AG04450 (cell line): ENCODE measurements around the gene ZCCHC4. TPM values are rescaled to one million over a fixed set of nuclear protein-coding genes. Genes with fewer than 3 reads are reported as not detected.

Experiments
- CTCF ChIA-PET: fragments of 300-600, 350-600 bp; formaldehyde crosslinking; extraction: SDS; loops from one replicate; lab custom pipeline; 2022; ENCODE audit warnings: antibody characterized with exemption, inconsistent platforms; lab: Charles Lee
- POLR2A ChIA-PET: fragments of 350-600 bp; formaldehyde crosslinking; extraction: SDS; loops from one replicate; lab custom pipeline; 2021; ENCODE audit warnings: antibody characterized with exemption, inconsistent platforms; lab: Yijun Ruan, JAX
- DNase-seq: peaks from one replicate; pipeline ENCODE4 v3.0.0-alpha.2; 2011; ENCODE audit warnings: low read depth, low spot score
- H3K27ac ChIP-seq: one replicate; pipeline ENCODE4 v1.5.1; 2012; ENCODE audit warnings: low read depth, low read length, control low read depth
- H3K27me3 ChIP-seq: one replicate; pipeline ENCODE4 v1.6.0; 2012; ENCODE audit warnings: low read length; ENCODE audit not compliant: control insufficient read depth, insufficient read depth
- H3K4me3 ChIP-seq: 2 replicates; pipeline ENCODE4 v1.5.1; 2011; ENCODE audit warnings: mild to moderate bottlenecking, low read depth, low read length, control low read depth
- H3K9me3 ChIP-seq: 2 replicates; pipeline ENCODE4 v1.5.1; 2012; ENCODE audit warnings: low read length; ENCODE audit not compliant: control insufficient read depth, insufficient read depth
- polyA plus RNA-seq: library from polyadenylated mRNA; depleted of rRNA; stranded (reverse); fragments of >200 nt; gene quantifications from 2 replicates; pipeline ENCODE4 v1.2.3, GENCODE V29; 2011
- TF ChIP-seq, protein P1 (sequence below): IDR thresholded peaks from 2 replicates; pipeline ENCODE4 v1.5.1; 2011; ENCODE audit warnings: low read depth, low read length, control low read depth, inconsistent platforms

Gene ZCCHC4
- polyA plus RNA-seq, 1 experiment: 13.1 TPM

DNA sequence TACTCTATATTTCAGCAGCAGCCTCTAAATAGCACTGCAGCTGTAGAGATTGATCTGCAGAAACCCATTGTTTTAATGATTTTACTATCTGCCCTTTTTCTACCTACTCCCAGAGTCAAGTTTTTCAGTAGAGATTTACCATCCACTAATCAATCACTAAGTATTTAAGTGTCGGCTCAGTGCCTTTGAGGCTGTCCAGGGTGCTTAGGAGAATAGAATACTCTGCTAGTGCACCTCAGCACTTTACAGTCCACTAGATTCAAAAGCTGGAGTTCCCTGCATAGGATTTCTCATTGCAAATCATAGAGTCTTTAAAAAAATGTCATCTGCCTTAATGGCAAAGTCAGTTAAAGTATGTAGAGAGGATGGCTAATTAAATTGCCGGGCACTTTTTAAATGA, 34.9 kb downstream of the ZCCHC4 start:
- no peaks in the 10 kb centered on the region for H3K27me3 ChIP-seq
- no peaks in the 10 kb centered on the region for H3K9me3 ChIP-seq
- H3K27ac ChIP-seq: no peak overlapping the region
- DNase-seq: no peak
- TF ChIP-seq, protein P1, sequence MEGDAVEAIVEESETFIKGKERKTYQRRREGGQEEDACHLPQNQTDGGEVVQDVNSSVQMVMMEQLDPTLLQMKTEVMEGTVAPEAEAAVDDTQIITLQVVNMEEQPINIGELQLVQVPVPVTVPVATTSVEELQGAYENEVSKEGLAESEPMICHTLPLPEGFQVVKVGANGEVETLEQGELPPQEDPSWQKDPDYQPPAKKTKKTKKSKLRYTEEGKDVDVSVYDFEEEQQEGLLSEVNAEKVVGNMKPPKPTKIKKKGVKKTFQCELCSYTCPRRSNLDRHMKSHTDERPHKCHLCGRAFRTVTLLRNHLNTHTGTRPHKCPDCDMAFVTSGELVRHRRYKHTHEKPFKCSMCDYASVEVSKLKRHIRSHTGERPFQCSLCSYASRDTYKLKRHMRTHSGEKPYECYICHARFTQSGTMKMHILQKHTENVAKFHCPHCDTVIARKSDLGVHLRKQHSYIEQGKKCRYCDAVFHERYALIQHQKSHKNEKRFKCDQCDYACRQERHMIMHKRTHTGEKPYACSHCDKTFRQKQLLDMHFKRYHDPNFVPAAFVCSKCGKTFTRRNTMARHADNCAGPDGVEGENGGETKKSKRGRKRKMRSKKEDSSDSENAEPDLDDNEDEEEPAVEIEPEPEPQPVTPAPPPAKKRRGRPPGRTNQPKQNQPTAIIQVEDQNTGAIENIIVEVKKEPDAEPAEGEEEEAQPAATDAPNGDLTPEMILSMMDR: no peak
- POLR2A ChIA-PET: no interaction called here
- no peak overlapping the region for H3K4me3 ChIP-seq
- CTCF ChIA-PET: interaction anchor here (0.6 to 3.2 kb wide), 2 partner anchors 35 to 238 kb away, joined by 4 to 23 read pairs; partner anchors contain the start of gene ZCCHC4

DNA sequence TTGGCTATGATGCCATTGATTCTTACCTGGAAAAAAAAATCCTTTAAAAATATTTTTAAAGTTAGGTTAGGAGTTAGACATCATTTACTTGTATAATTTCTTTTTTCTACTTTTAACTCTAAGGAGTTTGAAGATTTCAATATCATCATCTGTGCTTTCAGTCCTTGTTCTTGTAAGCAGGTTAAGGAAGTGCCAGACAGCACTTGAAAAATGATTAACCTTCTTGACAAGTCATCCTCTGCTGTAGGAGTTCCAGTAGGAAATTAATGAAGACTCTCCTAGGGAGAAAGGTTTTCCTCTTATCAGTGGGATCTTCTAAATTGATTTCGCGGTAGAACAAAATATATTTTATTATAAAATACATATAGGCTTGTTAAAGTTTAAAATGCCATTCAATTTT, 35.4 kb downstream of the ZCCHC4 start:
- DNase-seq: no peak
- TF ChIP-seq, protein P1: no peak
- ChIA-PET CTCF (interaction anchor here (1.3 to 4.6 kb wide), 2 partner anchors 19 to 35 kb away, joined by 3 to 26 read pairs; partner anchors contain the start of gene ZCCHC4), POLR2A (no interaction called here)
- Histone ChIP-seq H3K9me3 (no peaks in the 10 kb centered on the region), H3K4me3 (no peak overlapping the region), H3K27ac (no peak overlapping the region), H3K27me3 (no peaks in the 10 kb centered on the region)

DNA sequence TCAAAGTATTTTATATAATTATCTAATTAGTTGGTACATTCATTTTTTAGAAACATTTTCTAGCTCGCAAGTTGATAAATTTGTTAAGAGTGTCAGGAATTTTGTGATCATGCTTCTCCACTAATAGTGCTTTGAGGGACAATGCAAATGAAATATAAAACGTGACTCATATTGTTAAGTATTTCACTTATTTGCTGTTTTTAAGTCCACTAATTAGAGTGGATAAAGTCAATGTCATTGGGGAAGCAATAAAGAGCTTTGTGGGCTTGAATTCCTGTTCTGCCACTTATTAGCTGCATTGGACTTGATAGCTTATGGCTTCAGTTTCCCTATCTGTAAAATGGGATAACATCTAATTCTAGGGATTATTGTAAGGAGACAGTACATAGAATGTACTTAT, 38.0 kb downstream of the ZCCHC4 start:
- TF ChIP-seq, protein P1: no peak
- CTCF ChIA-PET: interaction anchor here (0.9 to 4.6 kb wide), 3 partner anchors 17 to 38 kb away, joined by 5 to 26 read pairs (median 23); partner anchors contain the start of gene ZCCHC4
- POLR2A ChIA-PET: no interaction called here

DNA sequence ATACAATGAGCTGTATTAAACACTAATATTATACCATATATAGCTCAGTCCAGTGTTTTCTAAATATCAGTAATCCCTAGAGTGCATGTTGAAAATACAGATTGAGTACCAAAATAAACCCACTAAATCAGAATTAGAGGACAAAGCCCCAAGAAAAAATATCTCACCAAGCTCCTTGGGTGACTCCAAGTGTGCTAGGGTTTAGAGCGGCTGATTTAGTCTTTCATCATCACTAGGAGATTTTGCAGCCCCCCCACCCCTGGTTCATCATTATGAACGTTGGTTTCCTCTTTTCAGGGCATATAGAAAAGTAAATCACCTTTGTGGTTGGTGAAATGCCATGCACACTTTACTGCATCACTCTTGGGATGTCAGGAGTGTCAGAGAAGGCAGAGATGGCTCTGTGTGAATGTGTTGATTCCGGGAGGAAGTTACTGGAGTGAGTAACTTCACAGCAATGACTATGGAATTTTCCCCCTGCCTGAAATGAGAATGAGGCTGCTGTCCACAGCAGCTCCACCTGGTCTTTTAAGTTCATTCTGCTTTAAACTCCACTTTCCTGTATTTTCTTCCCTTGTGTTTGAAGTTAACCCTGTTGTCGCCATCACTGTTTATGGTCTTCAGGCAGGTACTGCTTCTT, 39.3 kb downstream of the ZCCHC4 start:
- no peak overlapping the region for H3K4me3 ChIP-seq
- CTCF ChIA-PET: interaction anchor here (0.9 to 4.6 kb wide), 4 partner anchors 16 to 372 kb away, joined by 3 to 26 read pairs (median 14); partner anchors contain the start of gene ZCCHC4
- no peaks in the 10 kb centered on the region for H3K9me3 ChIP-seq
- TF ChIP-seq, protein P1: no peak
- no peak overlapping the region for H3K27ac ChIP-seq
- POLR2A ChIA-PET: no interaction called here
- peak; percentile 24 for DNase-seq
- H3K27me3 ChIP-seq: no peaks in the 10 kb centered on the region

More for the DNA sequence above, 38.0 kb downstream of the ZCCHC4 start:
- Histone ChIP-seq H3K4me3 (no peak overlapping the region), H3K27me3 (no peaks in the 10 kb centered on the region), H3K9me3 (no peaks in the 10 kb centered on the region), H3K27ac (no peak overlapping the region)
- no peak for DNase-seq

DNA sequence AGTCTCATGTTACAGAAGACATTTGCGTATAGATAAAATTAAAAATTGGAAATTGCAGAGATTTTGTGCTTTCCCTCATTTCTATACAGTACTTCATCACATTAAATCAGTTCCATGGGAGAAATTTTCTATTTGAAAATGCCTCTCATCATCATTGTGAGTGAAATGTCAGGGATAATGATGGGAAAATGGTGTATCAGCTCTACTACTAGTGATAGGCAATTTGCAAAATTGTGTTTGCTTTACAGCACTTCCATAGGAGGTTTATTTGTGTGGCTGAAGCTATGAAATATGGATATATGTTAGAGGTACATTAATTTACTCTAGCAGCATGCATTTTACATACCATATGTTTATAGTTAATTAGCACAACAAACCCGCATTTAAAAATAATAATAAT, 43.5 kb downstream of the ZCCHC4 start:
- CTCF ChIA-PET: interaction anchor here (4.2 to 4.4 kb wide), 2 partner anchors 11 to 44 kb away, joined by 31 to 41 read pairs; partner anchors contain the start of gene ZCCHC4
- Histone ChIP-seq H3K27me3 (no peaks in the 10 kb centered on the region), H3K4me3 (no peak overlapping the region), H3K9me3 (no peaks in the 10 kb centered on the region), H3K27ac (no peak overlapping the region)
- DNase-seq: no peak
- TF ChIP-seq, protein P1: no peak
- POLR2A ChIA-PET: no interaction called here
